NCI-H82 treated with DMSO at 0.1 percent for 48 hours (cell line): ENCODE data around the gene PAX8.
"Not testable (repeated sequence)": the region's sequence is repeated elsewhere in the genome, so short reads cannot be mapped to it uniquely, and the experiment has no call there.

Experiments used
- DNase-seq: peaks from one replicate; lab custom pipeline; 2025; ENCODE audit not compliant: unreplicated experiment; lab: John Stamatoyannopoulos, UW

Gene PAX8

DNA sequence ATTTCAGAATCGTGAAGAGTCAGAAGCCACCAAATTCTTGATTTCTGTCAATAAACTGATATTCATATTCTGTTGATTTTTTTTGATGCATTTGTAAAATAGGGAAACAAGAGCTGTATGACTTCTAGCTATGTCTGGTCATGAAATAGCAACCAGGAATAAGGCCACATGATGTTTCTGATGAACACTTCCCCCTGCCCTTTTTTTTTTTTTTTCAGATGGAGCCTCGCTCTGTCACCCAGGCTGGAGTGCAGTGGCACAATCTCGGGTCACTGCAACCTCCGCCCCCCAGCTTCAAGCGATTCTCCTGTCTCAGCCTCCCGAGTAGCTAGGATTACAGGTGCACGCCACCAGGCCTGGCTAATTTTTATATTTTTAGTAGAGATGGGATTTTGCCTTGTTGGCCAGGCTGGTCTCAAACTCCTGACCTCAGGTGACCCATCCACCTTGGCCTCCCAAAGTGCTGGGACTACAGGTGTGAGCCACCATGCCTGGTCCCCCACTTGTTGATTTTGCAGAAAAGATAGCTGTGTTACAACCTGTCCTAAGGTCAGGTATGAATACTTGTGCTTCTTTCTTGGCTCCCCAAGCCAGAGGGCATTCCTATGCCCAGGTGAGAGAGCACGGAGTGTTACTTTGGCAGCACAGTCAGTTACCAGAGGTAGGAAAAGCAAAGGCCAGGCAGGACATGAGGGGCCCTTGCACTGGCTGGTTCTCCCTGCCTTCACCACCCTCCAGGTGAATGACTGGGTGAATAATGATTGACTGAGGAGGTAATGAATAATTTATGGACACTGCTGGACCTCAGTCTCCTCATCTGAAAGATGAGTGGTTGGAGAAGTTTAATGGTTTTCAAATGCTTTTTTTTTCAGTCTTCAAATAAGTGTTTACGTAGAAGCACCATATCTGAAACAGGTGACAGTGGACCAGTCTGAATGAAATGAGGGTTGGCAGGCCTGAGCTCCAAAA is 39.6 kb downstream of the PAX8 start:
- no peak for DNase-seq

DNA sequence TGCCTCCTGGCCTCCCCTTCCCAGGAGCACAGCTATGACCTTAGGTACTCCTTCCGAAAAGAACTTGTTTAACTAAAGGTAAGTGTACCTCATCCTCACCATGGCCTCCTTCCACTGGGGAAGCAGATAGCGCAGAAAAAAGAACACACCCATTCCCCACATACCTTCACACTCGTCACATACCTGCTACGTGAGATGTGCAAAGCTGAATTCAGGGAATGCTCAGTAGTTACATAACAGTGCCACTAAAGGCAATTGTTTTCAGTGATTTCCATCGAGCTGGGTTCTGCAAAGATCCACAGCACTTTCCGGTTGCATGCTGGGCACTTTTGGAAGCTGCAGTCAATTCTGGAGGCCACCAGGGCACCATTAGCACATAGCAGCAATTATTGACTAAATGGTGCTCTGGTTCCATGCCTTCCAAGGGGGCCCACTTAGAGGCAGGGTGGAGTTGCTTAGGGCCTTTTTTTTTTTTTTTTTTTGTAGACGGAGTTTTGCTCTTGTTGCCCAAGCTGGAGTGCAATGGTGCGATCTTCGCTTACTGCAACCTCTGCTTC is 41.0 kb downstream of the PAX8 start:
- DNase-seq = no peak

DNA sequence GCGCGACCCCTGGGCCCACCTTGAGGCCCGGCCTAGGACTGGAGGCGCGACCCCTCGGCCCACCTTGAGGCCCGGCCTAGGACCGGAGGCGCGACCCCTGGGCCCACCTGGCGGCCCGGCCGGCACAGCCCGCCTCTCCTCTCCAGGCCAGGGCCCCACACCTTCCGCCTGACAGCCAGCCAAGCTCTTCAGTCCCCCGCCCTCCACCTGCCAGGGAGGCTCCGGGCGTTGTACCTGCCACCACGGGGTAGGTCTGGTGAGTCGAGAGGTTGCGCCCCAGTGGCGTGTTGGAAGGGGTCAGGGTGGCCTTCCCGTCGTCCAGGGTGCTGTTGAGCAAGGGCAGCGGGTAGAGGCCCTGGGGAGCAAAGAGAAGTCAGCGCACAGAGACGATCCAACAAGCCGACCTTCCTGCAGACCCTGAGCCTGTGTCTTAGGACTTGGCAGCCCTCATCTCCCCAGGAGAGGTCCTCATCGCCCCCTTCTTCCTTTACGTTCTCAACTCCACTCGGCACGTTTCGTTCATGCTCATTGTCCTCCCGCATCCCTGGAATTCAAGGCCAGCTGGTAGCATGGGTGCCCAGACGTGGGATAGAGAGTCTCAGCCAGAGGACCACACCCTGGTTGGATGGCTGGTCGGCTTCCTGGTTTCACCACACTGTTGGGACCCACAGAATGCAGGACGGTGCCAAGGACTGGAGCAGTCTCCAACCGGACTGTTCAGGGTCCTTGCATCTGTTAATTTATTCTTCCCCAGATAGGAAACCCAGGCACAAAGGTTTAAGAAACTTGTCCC is 42.2 kb downstream of the PAX8 start:
- no peak for DNase-seq

DNA sequence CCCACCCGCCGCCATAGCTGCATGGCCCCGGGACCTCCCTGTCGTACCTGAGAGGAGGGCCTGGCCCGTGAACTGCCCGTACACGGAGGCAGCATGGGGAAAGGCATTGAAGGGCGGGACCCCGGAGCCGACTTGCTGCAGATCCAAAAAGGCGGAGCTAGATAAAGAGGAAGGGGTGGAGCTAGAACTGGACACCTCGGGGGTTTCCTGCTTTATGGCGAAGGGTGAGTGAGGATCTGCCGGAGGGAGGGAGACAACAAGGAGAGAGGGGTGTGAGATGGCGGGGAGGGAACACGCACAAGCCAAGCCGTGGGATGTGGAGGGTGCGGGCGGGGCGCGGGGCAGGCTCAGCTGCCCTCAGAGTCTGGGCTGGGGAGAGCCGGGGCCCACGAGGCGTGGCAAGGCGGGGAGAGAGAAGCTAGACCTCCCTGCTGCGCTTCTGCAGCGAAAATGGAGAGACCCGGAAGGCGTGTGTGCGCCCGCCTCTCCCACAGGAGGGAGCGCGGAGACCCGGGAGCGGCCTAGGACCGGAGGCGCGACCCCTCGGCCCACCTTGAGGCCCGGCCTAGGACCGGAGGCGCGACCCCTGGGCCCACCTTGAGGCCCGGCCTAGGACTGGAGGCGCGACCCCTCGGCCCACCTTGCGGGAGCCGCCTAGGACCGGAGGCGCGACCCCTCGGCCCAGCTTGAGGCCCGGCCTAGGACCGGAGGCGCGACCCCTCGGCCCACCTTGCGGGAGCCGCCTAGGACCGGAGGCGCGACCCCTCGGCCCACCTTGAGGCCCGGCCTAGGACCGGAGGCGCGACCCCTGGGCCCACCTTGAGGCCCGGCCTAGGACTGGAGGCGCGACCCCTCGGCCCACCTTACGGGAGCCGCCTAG is 43.1 kb downstream of the PAX8 start:
- DNase-seq = not testable (repeated sequence)

DNA sequence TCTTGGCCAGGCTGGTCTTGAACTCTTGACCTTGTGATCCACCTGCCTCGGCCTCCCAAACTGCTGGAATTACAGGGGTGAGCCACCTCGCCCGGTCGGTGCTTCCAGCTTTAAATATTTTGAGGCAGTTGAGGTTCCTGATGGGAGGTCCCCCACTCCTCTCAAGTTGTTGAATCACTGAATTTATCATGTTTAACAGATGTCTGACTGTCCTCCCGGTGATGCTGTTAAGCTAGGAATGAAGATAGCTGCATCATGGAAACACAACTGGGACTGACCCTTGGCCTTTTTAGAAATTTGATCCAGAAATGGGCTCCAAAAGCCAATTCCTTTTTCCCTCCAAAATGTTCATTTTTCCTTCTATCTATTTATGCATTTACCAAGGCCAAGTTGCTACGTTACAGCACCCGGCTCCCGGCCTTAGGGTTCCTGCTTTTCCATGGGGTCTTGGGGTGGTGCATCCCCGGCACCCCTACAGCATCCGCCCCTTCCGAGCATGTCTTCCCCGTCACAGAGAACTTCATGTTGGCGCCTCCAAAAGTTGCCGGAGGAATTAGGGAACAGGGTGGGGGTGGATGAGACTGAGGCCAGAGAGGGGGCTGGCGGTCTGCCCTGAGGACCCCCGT is 43.9 kb downstream of the PAX8 start:
- no peak for DNase-seq

DNA sequence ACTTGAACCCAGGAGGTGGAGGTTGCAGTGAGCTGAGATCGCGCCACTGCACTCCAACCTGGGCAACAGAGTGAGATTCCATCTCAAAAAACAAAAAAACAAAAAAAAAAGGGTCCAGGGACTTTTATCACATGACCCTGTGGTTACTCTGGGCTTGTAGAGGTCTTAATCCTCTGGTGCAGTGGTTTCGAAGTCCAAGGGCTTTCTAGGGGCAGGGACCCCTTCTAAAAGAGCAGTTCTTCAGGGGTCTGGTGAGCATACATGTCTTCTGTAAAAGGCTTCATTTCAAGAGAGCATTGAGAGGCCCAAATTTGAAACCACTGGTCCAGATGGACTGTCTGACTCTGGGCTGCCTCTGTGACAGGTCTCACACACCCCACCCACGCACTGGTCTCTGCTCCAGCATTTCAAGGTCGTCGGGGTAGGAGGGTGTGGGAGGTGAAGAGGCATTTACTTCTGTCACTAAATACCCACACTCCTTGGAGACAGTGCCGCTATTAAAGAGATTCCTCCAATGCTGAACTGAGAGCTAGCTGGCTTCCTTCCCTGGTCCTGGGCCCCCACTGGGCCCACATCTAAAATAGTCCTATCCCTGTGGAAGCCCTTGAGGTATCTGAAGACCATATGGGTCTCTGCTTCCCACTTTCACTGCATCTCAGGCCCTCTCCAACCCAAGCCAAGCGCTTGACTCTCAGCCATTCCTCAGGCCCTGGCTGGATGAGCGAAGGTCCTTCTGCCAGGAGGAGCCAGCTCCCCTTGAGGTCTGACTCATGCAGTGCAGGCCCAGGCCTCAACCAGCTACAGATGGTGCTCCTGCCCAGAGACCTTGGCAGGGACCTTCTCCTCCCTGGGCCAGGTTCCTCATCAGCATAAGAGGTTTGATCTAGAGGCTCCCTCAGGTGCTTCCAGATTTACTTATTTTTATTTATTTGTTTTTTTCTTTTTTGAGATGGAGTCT is 44.8 kb downstream of the PAX8 start:
- no peak for DNase-seq

DNA sequence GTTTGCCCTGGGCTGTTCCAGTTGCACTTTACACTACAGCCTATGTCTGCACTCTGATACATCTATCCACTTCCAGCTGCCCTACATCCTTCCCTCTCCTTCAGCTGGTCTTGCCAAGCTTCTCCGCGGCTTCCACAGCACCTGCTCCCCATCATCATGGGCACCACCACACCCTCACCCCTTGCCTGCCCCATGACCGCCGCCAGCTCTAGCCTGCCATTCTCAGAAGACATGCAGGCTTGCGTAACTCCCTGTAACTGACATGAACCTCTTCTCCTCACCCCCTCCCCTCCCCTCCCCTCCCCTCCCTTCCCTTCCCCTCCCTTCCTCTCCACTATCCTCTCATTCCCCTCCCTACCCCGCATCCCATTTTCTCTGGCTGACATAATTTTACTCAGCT is 46.0 kb downstream of the PAX8 start:
- no peak for DNase-seq

DNA sequence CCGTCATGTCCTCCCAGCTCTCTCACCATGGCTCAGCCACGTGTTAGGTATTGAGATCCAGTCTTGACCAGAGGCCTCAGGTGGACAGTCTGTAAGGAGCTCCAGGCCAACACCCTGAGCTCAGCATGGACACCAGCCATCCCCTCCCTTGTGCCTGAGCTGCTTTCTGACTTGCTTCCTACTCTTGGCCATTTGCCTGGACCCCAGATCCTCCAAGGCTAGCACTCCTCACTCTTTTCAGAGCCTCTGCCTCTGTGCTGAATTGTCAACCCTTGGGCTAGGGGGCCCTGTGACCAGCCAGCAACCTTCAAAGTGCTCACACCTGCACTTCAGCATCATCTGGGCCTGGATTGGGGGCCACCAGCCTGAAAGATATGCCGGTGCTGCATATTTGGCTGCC is 46.6 kb downstream of the PAX8 start:
- no peak for DNase-seq

DNA sequence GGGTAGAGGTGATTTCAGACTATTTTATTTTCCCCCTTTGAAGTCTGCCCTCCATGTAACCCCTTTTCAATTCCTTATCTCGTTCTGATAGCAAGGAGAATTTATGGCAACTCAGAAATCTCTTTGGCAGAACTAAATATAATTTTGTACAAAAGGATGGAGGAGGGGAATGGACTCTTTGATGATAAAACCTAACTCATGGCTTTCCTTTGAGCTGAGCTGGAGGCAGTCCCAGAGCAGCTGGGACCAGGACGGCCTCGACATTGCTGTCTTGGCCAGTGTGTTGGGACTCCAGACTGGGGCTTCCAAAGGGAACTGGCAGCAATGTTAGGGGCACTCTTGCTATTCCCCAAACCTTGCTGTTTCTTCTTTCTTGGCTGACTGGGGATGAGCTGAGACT is 47.7 kb downstream of the PAX8 start:
- no peak for DNase-seq

DNA sequence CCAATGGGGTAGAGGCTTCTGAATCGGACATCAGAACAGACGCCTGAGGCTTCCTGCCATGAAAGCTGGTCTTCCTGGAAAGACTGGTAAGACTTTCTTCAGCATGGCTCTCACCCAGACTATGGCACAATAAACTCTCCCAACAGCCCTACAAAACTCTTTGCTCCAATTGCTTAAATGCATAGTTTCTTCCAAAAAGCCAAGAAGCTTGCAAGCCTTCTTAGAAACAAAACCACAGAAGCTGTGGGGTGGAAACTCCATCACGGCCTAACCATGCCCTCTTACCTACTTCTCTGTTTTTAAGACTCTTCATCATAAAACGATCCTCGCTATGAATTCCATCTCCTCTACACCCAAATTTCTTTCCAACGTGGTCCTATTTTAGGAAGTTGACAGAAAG is 48.2 kb downstream of the PAX8 start:
- DNase-seq = no peak

DNA sequence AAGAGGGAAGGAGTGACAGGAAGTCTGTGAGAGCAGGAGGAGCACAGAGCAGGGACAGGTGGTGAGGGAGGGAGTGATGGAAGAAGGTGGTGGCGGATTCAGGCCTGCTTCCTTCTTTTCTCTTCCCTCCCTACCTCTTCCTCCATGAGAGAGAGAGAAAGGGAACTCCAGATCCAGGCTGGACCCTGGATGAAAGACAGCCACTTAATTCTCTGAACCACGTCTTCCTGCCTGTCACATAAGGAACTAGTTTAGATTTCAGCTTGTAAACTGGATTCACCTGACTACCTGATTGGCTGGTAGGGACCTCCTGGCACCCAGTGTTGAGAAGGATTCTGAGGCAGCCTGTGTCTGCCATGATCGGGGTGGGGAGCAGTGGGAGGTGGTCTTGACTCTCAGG is 48.9 kb downstream of the PAX8 start:
- no peak for DNase-seq

DNA sequence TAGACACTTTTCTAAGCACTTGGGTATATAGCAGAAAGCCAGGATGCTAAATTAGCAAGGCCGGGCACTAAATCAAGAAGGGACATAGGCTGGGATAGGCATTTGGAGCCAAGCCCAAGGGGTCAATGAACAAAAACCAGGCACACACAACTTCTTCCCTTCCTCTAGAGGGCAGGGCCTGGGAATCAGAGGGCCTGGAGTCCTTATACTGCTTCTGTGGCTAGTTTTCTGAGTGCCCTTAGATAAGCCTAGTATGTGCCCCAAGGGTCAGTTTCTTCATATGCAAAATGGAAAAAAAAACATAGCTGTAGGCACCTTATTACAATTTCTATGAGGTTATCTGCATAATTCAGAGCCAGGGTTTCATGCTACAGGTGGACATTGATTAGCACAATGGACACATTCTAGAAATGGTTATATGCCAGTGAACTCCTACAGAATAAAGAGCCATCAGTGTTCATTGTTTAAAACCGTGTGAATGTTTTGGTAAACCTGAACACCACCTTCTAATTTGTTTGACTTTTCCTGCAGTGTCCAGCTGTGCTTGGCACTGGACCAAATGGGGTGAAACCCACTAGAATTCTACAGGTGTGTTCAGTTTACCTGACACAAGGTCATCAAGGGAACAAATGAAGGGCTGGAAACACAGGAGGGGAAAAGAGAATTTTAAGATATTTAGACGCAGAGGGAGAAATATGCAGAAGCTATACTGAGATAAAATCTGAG is 49.6 kb downstream of the PAX8 start:
- no peak for DNase-seq

DNA sequence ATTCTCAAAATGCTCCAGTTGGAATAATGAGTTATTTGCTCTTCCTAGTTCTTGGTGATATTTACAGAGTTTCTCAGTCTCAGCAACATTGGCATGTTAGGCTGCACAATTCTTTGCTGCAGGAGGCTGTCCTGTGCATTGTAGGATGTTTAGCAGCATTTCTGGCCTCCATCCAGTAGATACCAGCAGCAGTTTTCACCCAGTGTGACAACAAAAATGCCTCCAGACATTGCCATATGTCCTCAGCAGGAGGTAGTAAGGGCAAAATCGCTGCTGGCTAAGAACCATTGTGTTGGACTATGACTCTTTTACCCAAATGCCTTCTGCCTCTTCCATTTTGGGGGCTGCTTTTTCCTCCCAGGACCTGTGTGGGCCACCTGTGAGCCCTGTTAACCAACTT is 50.4 kb downstream of the PAX8 start:
- no peak for DNase-seq

DNA sequence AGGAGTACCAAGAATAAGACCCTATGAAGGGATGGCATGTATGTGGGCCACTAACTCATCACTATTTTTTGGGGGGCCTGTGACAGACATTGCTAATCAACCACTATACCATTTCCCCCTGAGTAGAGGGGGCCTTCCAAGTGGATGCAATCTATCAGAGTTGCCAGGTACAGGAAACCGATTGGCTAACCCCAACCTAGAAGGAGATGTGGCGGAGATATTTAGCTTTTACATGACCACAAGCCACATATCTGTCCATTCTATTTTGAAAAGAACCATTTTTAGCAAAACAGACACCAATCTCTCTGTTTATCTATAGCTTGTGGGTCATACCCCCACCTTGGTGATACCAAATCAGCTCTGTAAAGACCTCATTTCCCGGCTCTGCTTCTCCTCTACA is 51.0 kb downstream of the PAX8 start:
- DNase-seq = no peak

DNA sequence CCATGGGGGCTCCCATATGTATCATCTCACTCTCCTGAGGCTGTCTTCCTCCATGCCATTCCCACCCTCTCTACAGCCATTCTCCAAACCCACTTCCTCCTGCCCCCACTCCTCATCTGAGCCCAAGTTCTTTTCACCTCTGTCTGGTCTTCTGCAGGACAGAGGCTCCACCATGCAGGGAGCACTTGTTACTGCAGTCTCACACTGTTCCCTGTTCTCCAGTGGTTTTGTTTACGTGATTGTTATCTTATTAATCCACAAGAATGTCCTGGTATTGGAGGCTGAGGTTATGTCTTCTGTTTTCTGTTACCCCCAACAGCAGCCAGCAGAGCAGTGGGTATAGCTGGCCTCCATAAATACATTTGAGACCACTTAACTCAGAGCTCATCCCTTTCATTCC is 51.4 kb downstream of the PAX8 start:
- no peak for DNase-seq

DNA sequence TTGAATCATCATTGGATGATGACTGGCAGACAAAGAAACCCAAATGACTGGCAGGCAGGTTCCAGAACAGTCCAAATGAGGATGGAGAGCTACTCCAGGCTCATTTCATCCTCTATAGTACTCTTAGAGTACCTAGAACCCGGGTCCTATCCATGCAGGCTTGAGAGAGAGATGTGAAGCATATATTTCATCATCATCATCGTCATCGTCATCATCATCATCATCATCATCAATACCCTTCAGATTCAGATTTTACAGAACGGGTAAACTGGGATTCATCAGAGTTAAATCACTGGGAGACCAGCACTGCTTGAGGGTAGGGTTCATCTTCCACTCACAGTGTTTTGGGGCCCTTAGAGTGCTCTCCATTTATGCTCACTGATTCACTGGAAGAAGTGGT is 52.3 kb downstream of the PAX8 start:
- DNase-seq = no peak

DNA sequence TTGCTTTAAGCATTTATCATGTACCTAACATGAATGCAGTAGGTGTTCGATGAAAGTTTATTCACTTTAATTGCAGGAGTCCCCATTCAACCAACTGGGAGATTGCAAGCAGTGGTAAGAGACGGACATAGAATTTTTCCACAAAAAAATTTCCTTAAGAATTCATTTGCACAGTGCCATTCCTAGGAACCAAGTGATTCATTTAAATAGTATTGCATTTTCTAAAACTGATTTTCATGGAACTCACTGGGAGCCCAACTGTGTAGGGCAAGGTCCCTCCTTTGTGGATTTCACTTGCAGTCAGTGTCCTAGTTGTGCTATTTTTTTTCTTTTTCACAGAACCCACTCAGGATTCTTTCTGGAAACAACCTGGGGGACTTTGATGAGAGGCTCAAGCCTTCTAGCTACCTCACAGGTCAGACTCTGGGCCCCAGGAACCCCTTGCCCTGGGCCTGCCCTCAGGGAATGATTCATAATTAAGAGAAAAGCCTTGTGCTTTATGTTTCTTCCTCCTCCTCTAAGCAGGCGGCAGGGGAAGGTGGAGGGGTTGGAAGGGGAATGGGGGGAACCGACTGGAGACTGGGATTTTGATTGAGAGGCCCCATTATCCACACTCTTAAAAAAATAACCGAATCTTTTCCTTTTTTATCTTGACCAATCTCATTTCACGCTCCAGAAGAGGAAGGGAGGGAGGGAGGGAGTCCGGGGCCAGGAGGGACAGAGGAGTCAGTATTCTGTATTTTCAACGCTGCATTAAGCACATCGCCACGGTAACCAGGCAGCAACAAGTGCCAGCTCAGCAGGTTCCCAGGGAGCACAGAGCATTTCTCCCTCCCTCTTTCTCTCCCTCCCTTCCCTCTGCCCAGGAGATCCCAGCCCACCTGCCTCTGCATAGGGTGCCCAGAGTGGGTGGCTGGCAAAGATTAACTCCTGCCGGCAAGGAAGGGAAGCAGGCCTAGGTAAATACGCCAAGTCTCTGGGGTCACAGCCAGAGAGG is 53.2 kb downstream of the PAX8 start:
- DNase-seq = no peak
